Stimulated activated memory B cell treated with anti-CD40 and anti-IgM and Interleukin-4, amounts not matched to agents 10 μg/mL and 1 μg/mL and 100 μg/mL, for 72 hours (primary cell): ENCODE results near the gene ERGIC1.
"Not testable (repeated sequence)": the region's sequence is repeated elsewhere in the genome, so short reads cannot be mapped to it uniquely, and the experiment has no call there.

Experiments
- ATAC-seq: fragments of 150-1000 bp; cut with Tn5 transposase; 2 replicates; pipeline ENCODE4 v1.10.0; 2021
- H3K27ac Mint-ChIP-seq: one replicate; pipeline ENCODE4 v1.8.0; 2022; ENCODE audit warnings: mild to moderate bottlenecking, mixed read lengths
- H3K27me3 Mint-ChIP-seq: one replicate; pipeline ENCODE4 v1.8.0; 2022; ENCODE audit warnings: mixed read lengths
- H3K36me3 Mint-ChIP-seq: one replicate; pipeline ENCODE4 v1.8.0; 2022; ENCODE audit warnings: mixed read lengths
- H3K4me1 Mint-ChIP-seq: one replicate; pipeline ENCODE4 v1.8.0; 2022; ENCODE audit warnings: mixed read lengths
- H3K4me3 Mint-ChIP-seq: one replicate; pipeline ENCODE4 v1.8.0; 2022; ENCODE audit warnings: mild to moderate bottlenecking, moderate library complexity, mixed read lengths
- H3K9me3 Mint-ChIP-seq: one replicate; pipeline ENCODE4 v1.8.0; 2022; ENCODE audit warnings: mixed read lengths

ERGIC1 gene

DNA sequence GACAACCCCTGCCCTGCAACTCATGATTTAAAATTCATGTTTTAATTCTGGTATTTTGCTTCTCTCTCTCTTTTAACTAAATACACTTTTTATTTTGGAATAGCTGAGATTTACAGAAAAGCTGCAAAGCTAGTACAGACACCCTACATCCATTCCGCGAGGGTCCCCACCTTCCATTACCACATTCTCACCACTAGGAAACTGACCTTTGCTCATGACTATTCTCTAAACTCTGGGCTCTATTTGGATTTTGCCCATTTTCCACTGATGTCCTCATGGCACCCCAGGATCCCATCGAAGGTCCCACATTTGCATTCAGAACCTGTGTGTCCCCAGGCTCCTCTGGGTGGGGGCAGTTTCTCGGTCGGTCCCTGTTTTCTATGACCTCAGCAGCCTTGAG, 11.5 kb downstream of the ERGIC1 start:
- Mint-ChIP-seq H3K4me3 (no peak overlapping the region), H3K27ac (peak overlapping the region; percentile 64), H3K36me3 (peaks cover 28% of the 10 kb centered on the region), H3K9me3 (no peaks in the 10 kb centered on the region), H3K27me3 (no peaks in the 10 kb centered on the region), H3K4me1 (peaks cover 77% of the 10 kb centered on the region)
- ATAC-seq, result no peak

DNA sequence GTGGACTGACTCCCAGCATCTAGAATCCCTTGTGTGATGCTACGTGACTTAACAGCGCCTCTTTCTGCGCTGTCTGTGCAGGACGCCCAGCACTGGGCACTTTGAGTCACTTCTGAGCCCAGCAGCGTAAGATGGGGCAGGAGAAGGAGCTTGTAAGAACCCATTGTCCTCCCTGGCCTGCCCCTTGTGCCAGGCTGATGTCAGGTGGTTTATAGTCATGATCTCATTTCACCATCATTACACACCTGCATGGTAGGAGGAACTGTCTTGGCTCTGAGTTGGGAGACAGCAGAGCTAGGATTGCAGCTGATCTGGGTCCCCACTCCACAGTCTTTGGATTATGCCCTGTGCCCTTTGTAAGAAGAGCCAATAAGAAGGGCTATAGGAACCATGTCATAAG, 12.2 kb downstream of the ERGIC1 start:
- no peak for ATAC-seq
- H3K36me3 Mint-ChIP-seq, result peaks cover 21% of the 10 kb centered on the region
- H3K27me3 Mint-ChIP-seq, result no peaks in the 10 kb centered on the region
- H3K9me3 Mint-ChIP-seq, result no peaks in the 10 kb centered on the region
- H3K27ac Mint-ChIP-seq, result peak overlapping the region; percentile 64
- H3K4me3 Mint-ChIP-seq, result no peak overlapping the region
- peaks cover 72% of the 10 kb centered on the region for H3K4me1 Mint-ChIP-seq

DNA sequence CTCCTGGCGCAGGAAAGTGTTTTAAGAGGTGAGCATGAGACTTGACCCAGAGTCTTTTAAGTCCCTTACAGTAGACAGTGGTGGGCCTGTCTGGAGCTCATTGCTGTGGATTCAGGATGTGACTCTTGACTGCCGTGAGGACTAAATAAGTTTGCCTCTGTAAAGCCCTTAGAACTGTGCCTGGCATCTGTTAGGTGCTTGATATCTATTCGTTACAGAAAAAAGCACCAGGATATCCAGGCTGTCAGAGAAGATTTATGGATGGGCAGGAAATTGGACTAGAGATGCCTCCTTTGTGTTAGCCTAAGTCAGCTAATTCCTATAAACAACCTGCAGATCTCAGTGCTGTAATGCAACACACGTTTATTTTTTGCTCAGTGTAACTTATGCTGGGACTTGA, 12.6 kb downstream of the ERGIC1 start:
- Mint-ChIP-seq H3K27me3 (no peaks in the 10 kb centered on the region), H3K36me3 (peaks cover 20% of the 10 kb centered on the region), H3K4me1 (peaks cover 75% of the 10 kb centered on the region), H3K9me3 (no peaks in the 10 kb centered on the region), H3K27ac (peak overlapping the region; percentile 91), H3K4me3 (no peak overlapping the region)
- no peak for ATAC-seq

DNA sequence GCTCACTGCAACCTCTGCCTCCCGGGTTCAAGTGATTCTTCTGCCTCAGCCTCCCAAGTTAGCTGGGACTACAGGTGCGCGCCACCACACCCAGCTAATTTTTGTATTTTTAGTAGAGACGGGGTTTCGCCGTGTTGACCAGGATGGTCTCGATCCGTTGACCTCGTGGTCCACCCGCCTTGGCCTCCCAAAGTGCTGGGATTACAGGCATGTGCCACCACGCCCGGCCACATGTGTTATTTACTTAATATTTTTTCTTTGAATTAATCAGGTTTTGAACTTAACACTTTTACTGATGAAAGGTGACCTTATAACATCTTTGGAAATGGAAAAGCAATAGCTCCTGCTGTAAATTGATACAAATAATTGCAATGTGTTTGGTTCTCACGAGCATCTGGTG, 13.5 kb downstream of the ERGIC1 start:
- H3K4me3 Mint-ChIP-seq, ATAC-seq, H3K27me3 Mint-ChIP-seq, H3K9me3 Mint-ChIP-seq: not testable (repeated sequence)
- peaks cover 84% of the 10 kb centered on the region for H3K4me1 Mint-ChIP-seq
- peak overlapping the region; percentile 91 for H3K27ac Mint-ChIP-seq
- peaks cover 22% of the 10 kb centered on the region for H3K36me3 Mint-ChIP-seq

DNA sequence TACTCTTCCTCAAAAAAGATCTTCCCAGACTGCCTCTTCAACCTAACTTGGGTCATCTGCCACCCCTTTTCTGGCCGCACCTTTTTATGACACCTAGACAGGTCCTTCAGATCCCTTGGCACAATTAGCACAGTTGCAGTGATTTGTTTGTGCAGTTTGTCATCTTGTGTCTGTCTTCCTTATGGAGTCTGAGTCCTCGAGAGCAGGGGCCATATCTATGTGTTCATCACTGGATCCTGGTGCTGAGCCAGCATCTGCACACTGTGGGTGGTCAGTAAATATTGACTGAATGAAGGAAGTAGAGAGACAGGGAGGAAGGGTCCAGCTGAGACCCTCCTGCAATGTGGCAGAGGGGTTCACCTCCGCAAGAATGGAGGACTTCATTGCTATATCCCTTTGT, 14.4 kb downstream of the ERGIC1 start:
- ATAC-seq, result no peak
- Mint-ChIP-seq H3K36me3 (peaks cover 21% of the 10 kb centered on the region), H3K9me3 (no peaks in the 10 kb centered on the region), H3K27me3 (no peaks in the 10 kb centered on the region), H3K4me3 (no peak overlapping the region), H3K4me1 (peaks cover 84% of the 10 kb centered on the region), H3K27ac (peak overlapping the region; percentile 91)

DNA sequence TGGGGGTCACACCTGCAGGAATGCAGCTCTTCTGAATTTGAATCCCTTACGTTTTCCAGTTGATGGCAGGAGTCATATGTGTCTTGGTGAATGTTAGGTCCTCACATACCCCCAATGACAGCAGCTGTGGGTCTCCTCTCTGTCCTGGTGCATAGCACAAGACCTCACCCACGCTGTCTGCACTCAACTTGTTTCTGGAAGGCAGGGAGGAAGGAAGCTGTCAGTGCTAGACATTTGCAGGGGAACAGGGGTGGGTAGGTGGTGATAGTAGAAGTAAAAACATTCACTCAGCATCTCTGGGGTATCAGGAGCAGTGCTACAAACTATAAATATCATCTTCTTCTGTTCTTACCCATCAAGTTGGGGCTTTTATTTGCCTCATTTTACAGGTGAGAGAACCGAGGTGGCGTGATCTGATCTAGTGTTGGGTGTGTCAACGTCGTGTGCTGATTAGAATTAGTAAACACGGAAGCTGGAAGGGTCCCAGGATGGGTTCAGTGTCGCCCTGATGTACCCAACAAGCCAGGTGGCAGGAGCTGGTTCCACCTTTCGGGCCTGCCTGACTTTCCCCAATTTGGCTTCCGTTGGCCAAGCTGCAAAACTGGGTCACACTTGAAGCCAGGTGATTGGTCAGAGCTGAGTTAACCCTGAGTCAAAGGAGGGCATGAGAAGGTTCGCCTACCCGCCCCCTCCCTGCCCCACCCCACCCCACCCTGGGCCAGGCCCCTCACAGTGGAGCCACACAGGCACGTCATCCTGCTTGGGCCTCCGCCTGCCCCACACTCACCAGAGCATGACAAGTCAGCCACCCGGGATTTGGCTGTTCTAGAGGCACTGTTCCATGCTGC, 15.8 kb downstream of the ERGIC1 start:
- peaks cover 75% of the 10 kb centered on the region for H3K4me1 Mint-ChIP-seq
- no peaks in the 10 kb centered on the region for H3K9me3 Mint-ChIP-seq
- no peaks in the 10 kb centered on the region for H3K27me3 Mint-ChIP-seq
- peaks cover 15% of the 10 kb centered on the region for H3K36me3 Mint-ChIP-seq
- H3K27ac Mint-ChIP-seq, result peak overlapping the region; percentile 91
- peak; percentile 89 for ATAC-seq
- peak overlapping the region; percentile 54 for H3K4me3 Mint-ChIP-seq

DNA sequence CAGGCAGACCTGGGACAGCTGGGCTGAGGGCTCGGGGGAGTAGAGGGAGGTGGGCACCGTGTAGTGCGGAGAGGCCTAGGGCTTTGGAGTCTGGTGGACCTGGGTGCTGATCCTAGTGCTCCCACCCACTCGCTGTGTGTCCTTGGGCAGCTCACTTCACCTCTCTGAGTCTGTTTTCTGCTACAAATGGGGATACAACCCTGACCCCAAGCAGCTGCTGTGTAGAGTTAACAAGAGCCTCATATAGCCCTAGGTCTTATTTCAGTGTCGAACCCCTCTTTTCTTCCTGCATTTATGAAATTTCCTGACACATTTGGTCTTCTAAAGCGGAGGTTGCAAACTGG, 16.4 kb downstream of the ERGIC1 start:
- no peak overlapping the region for H3K4me3 Mint-ChIP-seq
- peaks cover 75% of the 10 kb centered on the region for H3K4me1 Mint-ChIP-seq

DNA sequence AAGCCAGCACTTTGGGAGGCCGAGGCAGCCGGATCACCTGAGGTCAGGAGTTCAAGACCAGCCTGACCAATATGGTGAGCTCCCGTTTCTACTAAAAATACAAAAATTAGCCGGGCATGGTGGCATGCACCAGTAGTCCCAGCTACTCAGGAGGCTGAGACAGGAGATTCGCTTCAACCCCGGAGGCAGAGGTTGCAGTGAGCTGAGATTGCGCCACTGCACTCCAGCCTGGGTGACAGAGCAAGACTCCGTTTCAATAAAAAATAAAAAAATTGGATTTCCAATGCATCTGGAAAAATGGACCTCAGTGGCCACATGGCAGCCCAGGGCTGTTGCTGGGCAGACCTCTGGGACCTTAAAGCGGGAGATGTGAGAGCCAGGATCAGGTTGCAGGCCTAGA, 17.2 kb downstream of the ERGIC1 start:
- not testable (repeated sequence) for ATAC-seq, H3K27me3 Mint-ChIP-seq, H3K4me3 Mint-ChIP-seq, H3K9me3 Mint-ChIP-seq
- Mint-ChIP-seq H3K4me1 (peaks cover 71% of the 10 kb centered on the region), H3K36me3 (peaks cover 10% of the 10 kb centered on the region), H3K27ac (peak overlapping the region; percentile 91)

More for the DNA sequence above, 16.4 kb downstream of the ERGIC1 start:
- peaks cover 15% of the 10 kb centered on the region for H3K36me3 Mint-ChIP-seq
- no peaks in the 10 kb centered on the region for H3K9me3 Mint-ChIP-seq
- peak overlapping the region; percentile 91 for H3K27ac Mint-ChIP-seq
- no peaks in the 10 kb centered on the region for H3K27me3 Mint-ChIP-seq
- ATAC-seq, result no peak

DNA sequence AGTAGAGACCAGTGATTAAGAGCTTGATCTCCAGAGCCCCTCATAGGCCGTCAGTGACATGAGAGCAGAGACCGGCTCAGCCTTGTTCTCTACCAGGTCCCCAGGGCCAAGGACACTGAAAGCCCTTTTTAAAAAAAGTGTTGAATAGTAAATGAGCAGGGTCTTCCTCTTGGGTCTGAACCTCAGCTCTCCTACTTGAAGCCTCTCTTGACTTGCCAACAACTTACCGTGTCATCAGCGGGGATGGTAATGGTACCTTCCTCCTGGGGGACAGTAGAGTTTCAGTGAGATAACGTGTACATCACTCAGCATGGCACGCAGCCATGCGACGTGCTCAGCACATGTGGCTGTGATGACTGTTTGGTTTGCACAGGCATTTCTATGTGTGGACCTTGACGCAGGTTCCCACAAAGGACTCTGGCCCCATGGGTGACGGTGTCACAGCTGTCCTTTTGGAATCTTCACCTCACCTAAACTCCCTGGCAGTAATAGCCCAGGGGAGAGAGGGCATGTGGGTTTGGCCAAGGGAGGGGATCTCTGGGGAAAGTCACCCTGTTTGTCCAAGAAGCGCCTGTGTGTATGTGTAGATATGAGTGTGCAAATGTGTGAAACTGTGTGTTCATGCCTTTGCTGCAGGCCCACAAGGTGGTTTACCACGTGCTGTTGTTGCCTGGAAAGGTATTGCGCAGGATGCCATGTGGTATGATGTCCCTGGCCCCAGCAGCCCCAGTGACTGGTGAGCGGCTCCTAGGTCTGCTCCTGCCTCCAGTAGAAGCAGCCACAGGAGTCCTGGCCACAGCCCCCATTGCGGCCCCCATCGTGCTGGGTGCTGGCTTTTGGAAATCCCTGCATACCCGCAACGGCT, 18.7 kb downstream of the ERGIC1 start:
- Mint-ChIP-seq H3K4me3 (no peak overlapping the region), H3K4me1 (peaks cover 73% of the 10 kb centered on the region), H3K27ac (peak overlapping the region; percentile 91), H3K36me3 (peaks cover 16% of the 10 kb centered on the region), H3K9me3 (no peaks in the 10 kb centered on the region), H3K27me3 (no peaks in the 10 kb centered on the region)
- no peak for ATAC-seq

DNA sequence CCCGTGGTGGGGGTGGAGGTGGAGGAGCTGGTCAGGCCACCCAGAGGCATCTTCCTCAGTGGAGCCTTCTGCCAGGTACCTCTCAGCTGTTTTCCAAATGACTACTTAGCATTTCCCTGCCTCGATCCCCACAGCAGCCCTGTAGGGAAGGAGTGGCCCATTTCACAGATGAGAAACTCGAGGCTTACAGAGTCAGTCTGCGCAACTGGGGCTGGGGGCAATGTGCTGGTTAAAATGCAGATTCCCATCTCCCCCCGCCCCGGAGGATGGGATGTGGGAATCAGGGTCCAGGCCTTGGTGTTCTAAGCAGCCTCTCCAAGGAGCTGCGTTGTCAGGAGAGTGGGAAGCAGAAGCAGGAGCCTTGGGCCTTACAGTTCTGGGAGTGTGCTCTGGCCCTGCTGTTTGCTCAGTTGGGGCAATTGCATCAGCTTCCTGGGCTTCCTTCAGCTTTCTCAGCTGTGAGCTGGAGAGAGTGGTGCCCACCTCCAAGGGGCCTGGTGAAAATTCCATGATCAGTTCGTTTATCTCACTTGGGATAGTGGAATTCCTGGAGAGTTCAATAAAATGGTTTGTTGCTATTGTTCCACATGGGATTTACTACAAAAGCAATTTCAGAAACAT, 19.4 kb downstream of the ERGIC1 start:
- peaks cover 20% of the 10 kb centered on the region for H3K36me3 Mint-ChIP-seq
- H3K27me3 Mint-ChIP-seq, result no peaks in the 10 kb centered on the region
- no peak for ATAC-seq
- no peak overlapping the region for H3K4me3 Mint-ChIP-seq
- H3K9me3 Mint-ChIP-seq, result no peaks in the 10 kb centered on the region
- no peak overlapping the region for H3K27ac Mint-ChIP-seq
- H3K4me1 Mint-ChIP-seq, result peaks cover 72% of the 10 kb centered on the region

DNA sequence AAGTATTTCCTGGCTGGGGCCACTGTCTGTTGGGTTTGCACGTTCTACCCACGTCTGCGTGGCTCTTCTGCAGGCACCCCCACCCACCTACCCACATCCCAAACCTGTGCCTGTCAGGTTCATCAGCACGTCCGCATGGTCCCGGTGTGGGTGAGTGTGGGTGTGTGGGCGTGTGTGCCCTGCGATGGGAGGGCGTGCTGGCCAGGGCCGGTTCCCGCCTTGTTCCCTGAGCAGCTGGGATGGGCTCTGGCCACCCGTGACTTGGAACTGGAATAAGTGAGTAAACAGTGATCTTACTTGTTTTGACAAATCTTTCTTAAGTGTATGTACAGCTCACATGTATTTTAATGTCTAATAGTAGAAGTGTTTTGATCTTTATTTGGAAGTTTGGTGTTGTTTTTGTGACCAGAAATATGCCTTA, 20.4 kb downstream of the ERGIC1 start:
- Mint-ChIP-seq H3K36me3 (peaks cover 20% of the 10 kb centered on the region), H3K27ac (peak overlapping the region; percentile 52), H3K4me3 (no peak overlapping the region), H3K27me3 (no peaks in the 10 kb centered on the region), H3K4me1 (peaks cover 68% of the 10 kb centered on the region), H3K9me3 (no peaks in the 10 kb centered on the region)
- no peak for ATAC-seq

DNA sequence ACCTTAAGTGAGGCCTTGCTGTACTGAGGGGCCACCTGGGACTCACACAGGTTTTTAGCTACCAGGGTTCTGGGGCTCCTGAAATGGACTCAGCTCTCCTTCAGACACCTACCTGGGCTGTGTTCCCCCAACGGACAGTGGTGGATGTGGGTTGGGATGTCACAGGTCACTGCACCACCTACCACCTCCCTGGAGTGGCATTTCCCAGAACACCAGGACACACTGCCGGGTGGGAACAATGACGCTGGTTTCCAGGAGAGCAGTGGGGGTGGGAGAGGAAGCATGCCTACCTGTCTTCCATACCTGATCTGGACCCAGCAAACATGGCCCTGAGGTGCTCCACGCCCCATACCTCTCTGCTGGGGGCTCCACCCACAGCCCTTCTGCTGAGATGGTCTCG, 20.9 kb downstream of the ERGIC1 start:
- H3K9me3 Mint-ChIP-seq, result no peaks in the 10 kb centered on the region
- H3K27me3 Mint-ChIP-seq, result no peaks in the 10 kb centered on the region
- no peak overlapping the region for H3K4me3 Mint-ChIP-seq
- H3K4me1 Mint-ChIP-seq, result peaks cover 63% of the 10 kb centered on the region
- ATAC-seq, result no peak
- H3K27ac Mint-ChIP-seq, result peak overlapping the region; percentile 52
- peaks cover 20% of the 10 kb centered on the region for H3K36me3 Mint-ChIP-seq

DNA sequence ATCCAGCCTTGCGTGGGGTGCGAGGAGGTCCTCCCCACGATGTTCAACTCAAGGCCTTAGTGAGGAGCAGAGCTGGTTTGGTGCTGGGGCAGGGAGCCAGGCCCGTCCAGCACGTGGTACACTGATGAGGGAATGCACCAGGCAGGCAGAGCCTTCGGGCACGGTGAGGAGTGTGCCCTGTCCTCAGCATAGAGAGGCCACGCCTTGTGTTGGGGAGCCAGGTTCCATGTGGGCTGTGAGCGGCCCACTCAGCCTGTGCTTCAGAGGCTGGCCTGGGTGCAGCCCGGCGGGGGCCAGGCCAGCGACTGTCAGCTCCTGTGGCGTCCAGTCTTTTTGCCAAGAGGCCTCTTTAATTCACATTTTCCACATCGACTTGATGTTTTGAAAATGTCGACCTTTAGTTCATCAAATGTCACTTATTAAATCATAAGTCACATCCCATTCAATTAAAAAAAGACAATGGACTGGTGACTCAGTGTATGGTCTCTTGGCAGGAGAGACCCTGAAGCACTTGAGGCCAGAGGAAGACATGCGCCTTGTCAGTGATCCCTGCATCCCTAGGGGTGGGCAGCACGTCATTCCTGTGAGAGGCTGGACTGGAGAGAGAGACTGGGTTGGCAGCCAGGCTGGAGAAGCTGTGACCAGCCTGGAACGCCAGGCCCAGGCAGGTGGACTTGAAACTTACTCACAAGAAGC, 21.7 kb downstream of the ERGIC1 start:
- H3K4me3 Mint-ChIP-seq, result no peak overlapping the region
- H3K36me3 Mint-ChIP-seq, result peaks cover 20% of the 10 kb centered on the region
- H3K27ac Mint-ChIP-seq, result peak overlapping the region; percentile 52
- ATAC-seq, result no peak
- no peaks in the 10 kb centered on the region for H3K27me3 Mint-ChIP-seq
- H3K4me1 Mint-ChIP-seq, result peaks cover 63% of the 10 kb centered on the region
- no peaks in the 10 kb centered on the region for H3K9me3 Mint-ChIP-seq

DNA sequence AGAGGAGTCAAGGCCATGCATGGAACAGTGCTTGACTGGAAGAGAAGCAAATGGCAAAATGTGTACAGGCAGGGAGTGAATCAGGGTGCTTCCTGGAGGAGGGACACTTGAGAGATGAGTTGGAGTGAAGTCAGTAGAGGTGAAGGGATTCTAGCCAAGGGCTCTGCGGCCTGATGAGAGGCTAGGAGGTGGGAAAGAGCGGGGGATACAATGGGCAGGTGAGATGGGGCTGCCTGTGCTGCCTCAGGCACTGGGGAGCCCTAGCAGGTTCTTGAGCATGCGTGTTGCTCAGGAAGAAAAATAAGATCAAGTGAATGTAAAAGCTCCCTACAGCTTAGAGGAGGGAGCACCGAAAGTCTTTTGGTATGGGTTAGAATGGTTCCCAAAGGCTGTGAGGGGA, 22.3 kb downstream of the ERGIC1 start:
- Mint-ChIP-seq H3K36me3 (peaks cover 22% of the 10 kb centered on the region), H3K4me1 (peaks cover 66% of the 10 kb centered on the region), H3K4me3 (no peak overlapping the region), H3K9me3 (no peaks in the 10 kb centered on the region), H3K27ac (peak overlapping the region; percentile 17), H3K27me3 (no peaks in the 10 kb centered on the region)
- no peak for ATAC-seq

DNA sequence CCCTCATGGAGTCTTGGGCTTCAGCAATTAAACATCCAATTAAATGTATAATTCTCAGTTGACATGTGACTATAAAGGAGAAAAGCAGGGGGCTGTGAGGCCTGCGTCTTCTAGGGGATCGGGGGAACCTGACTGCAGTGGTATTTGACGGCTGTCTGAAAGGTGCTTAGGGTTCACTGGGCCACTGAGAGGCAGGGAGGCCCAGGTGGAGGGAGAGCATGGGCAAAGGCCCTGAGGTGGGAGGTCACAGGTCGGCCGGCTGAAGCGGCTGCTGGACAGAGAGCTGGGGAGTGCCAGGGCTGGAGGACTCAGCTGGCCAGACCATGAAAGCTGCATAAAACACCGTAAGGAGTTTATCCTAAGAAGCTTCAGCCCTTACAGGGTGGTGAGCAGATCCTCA, 23.9 kb downstream of the ERGIC1 start:
- Mint-ChIP-seq H3K4me3 (no peak overlapping the region), H3K36me3 (peaks cover 20% of the 10 kb centered on the region), H3K9me3 (no peaks in the 10 kb centered on the region), H3K27me3 (no peaks in the 10 kb centered on the region), H3K27ac (no peak overlapping the region), H3K4me1 (peaks cover 61% of the 10 kb centered on the region)
- ATAC-seq, result no peak
